Measurements from ENCODE around the gene GOLT1B.

Gene GOLT1B

DNA sequence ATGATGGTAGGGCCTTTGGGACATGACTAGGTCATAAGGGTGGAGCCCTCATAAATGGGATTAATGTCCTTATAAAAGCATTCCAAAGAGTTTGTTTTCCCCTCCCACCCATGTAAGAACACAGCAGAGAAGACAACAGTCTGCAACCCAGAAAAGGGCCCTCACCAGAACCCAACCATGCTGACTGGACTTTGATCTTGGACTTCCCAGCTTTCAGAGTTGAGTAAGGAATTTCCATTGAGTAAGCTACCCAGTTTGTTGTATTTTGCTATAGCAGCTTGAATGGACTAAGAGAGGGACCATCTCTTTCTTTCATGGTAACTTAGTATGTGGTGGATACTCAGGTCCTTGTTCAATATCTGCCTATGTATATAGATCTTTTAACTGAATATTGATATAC, 21.6 kb downstream of the GOLT1B start:
- no peak for DNase-seq (ENCODE audit: low spot score)

- DNase-seq (ENCODE audit: low spot score) = no peak
Measured at GRCh38 chr12:21526053-21526452, 24.5 kb downstream of the GOLT1B start, which contains the start of gene SPX. SPX (plus strand) TSS chr12:21526296; CDS start chr12:21526473, 177 bp downstream.

DNA sequence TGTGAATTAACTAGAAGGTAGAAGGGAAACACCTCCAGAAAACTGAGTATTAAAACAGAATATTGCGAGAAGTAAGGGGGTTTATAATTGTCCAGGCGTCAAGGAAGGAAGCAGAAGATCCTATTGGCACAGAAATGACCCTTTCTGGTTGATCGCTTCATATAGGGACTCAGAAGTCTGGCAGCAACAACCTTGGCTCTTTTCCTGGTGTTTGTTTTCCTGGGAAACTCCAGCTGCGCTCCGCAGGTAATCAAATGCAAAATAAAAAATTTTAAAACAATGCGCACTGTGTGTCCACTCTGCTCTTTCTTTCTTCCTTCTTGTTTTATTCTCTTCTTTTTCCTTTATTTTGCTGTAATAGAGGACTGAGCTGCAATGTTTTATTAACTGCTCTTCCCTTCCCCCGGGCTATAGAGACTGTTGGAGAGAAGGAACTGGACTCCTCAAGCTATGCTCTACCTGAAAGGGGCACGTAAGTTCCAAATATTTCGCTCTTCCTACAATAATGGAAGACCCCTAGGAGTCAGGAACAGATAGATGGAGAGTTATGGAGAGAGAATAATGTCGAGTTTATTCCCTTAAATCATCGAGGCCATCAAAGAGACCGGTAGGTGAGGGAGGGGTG, 25.2 kb downstream of the GOLT1B start:
- no peak for DNase-seq (ENCODE audit: low spot score)

DNA sequence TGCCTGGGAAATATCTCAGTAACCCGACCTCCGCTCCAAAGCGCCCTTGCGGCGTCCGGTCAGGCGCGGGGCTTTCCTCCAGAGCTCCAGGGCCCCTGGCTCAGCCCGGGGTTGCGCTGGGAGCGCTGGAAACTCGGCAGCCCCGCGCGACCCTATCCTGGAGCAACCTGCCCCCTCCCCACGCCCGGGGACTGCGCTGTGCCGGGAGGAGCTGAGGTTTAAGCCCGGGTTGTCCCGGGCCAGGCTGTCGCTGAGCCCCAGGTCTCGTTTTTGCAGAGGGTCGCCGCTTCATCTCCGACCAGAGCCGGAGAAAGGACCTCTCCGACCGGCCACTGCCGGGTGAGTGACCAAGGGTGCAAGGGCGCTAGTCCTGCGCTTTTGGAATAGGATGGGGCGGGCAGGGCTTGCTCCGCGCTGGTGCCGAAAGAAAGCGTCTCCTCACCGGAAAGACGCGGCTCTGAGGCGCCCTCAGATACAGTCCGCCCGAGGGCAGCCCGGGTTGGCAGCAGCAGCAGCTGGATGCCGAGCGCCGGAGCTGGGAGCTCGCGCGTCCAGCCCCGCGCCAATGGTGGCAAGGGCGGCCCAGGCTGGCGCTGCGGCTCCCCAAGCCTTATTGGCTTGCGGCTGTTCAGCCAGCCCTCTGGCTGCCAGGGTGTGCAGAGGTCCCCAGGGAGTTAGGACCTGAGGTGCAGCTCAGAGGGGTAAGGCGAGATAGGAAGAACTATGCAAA, 26.0 kb downstream of the GOLT1B start:
- peak; percentile 45 for DNase-seq (ENCODE audit: low spot score)

- DNase-seq (ENCODE audit: low spot score) = no peak
Measured at GRCh38 chr12:21528953-21529352, 27.4 kb downstream of the GOLT1B start.

- DNase-seq (ENCODE audit: low spot score) = no peak
Measured at GRCh38 chr12:21529456-21529855, 27.9 kb downstream of the GOLT1B start.

DNA sequence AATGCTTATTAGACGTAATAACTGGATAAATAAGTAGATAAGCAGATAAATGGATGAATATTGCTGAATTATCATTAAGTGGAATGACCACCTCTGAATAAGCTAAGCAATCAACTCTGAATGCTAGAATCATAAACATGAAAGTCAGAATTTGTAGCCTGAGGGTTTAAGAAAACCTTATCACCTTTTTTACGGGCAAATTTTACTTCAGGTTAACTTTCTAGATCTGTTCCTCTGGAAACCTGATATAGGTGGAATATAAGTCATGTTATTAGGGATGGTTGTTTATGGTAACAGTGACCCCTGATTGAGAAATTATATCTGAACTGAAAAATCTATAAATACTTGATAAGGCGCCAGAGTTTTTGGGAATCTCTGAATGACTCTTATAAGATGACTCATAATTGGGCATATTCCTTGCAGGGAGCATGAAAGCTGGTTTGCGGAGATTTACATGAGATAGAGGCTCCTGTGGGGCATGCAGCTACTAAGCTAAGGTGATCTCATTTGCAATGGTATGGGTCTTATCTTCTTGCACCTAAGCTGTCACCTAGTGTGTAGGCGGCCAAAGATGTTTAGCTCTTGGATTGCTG, 36.6 kb downstream of the GOLT1B start:
- DNase-seq (ENCODE audit: low spot score) = no peak

GRCh38 chr12:21539797-21540196, 38.2 kb downstream of the GOLT1B start:
- DNase-seq (ENCODE audit: low spot score) = no peak

- DNase-seq (ENCODE audit: low spot score) = no peak
Measured at GRCh38 chr12:21541773-21542172, 40.2 kb downstream of the GOLT1B start.

DNA sequence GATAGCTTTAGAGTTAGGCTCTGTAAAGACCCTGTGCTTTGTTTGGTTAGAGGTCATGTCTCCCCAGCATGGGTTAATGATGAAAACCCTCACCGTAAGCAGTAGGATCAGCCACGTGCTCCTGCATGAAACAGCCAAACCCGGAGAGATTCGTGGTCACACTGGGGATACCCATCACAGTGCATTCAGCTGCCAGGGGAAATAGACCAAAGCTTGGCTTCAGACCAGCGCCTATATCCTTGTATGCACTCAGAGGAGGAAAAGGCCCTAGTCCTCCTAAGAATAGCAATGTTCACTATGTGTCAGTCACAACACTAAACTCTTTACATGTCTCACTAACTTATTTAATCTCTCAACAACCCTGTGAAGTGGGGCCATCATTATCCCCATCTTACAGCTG, 40.8 kb downstream of the GOLT1B start:
- DNase-seq (ENCODE audit: low spot score) = no peak

- no peak for DNase-seq (ENCODE audit: low spot score)
Measured at GRCh38 chr12:21543151-21543550, 41.6 kb downstream of the GOLT1B start.

GRCh38 chr12:21545557-21545956, 44.0 kb downstream of the GOLT1B start:
- no peak for DNase-seq (ENCODE audit: low spot score)

DNA sequence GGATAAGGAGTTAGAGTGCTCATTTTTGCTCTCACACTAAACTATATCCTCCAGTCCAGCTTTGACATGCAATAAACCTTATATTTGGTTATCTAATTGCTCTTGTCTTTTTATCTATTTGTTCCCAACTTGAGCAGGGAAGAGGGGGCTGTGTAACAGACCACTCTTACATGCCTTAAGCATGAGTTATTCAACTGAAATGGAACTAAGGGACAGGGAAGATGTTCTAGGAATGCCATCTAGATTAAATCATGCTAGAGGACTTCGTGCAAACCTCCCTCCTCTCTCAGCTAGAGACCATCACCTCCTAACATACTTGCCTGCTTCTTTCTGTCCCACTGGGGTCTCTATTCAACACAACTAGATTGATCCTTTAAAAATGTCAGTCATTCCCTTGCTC, 45.1 kb downstream of the GOLT1B start:
- no peak for DNase-seq (ENCODE audit: low spot score)

DNA sequence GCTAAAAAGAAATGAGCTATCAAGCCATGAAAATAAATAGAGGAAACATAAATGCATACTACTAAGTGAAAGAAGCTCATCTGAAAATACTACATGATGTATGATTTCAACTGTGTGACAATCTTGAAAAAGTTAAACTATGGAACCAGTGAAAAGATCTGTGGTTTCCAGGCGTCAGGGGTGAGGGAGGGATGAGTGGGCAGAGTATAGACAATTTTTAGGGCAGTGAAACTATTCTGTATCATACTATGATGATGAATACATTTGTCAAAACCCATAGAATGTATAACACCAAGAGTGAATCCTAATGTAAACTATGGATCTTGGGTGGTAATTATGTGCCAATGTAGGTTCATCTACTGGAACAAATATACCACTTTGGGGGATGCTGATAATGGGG, 45.8 kb downstream of the GOLT1B start:
- DNase-seq (ENCODE audit: low spot score) = no peak

DNA sequence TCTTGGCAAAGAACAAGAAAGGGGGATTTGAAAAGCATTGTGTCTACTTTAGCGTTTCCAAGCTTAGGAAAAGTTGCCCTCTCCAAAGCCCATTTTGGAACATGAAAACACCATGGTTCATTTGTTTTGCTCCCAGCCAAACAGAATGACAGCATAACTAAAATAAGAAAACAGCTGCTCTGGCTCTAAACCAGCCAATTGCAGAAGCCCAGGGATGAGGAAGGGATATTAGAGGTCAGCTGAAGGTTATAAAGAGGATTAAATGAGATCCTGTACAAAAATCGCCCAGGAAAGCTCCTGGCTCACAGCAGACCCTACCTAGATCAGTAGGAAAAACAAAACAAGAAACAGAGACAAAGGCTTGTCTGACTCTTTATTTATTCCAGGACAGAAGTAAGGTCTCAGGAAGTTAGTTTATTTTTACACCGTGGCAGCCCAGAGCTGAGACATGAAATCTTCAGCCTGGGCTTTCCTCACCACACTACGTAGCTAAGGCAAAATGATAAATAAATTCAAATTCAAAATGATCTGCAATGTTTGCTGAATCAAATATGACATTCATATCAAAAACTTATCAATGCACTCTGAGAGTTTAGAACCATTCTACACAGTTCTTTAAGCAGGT, 50.4 kb downstream of the GOLT1B start:
- no peak for DNase-seq (ENCODE audit: low spot score)

DNA sequence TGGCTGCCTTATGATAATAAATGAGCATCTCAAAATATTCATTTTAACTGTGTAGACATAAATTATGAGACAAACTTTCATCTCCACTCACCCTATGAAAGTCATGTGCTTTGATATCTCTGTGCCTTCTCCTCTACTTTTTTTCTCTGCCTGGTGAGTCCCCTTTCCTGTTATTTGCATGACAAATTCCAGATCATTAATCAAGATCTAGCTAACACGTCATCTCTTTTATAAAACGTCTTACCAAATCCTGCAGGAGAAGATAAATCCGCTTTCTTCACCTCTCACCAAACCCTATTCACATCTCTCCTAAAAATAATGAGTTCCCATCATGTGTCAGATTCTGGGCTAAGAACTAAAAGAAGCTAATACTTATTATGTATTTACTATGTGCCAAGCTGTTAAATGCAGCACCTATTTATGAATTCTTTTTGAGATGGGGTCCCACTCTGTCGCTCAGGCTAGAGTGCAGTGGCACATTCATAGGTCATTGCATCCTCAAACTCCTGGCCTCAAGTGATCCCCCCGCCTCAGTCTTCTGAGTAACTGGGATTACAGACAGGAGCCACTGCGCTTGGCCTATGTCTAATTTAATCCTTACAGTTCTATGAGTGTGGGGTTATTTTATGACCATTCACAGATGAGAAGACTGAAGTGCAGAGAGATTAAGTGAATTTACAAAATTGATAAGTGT, 51.2 kb downstream of the GOLT1B start:
- DNase-seq (ENCODE audit: low spot score) = no peak

GRCh38 chr12:21553329-21553675, 51.7 kb downstream of the GOLT1B start:
- no peak for DNase-seq (ENCODE audit: low spot score)

- no peak for DNase-seq (ENCODE audit: low spot score)
Measured at GRCh38 chr12:21558100-21558679, 56.6 kb downstream of the GOLT1B start.

DNA sequence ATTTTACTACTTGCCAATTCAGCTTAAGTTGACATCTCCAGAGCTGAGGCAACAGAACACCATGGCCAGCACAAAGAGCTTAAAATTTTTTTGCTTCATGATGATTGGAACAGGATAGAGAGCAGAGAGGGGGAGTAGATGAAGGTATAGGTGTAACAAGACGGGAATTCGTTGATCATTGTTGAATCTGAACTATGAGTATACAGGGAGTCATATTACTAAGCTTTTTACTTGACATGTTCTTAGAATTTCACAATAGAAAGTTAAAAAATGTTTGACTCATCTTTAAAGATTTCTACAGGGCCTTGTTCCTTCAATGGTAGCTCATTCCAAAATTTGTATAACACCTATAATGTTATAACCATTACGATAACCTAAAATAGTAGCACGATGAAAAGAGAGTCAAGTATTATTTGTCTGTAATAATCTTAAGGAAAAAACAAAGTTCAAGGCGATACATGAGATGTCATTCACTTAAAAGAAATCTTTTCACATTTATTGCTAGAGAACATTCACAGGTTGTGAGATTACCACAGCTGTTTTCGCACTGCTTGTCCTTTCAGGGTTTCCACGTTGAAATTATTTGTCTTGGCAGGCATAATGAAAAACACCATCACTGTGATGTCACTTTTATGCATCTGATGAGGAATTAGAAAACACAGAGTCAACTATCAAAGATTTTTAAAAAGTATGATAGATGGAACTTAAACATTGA, 58.4 kb downstream of the GOLT1B start:
- DNase-seq (ENCODE audit: low spot score) = no peak

GRCh38 chr12:21561158-21561557, 59.6 kb downstream of the GOLT1B start:
- DNase-seq (ENCODE audit: low spot score) = no peak

GRCh38 chr12:21562859-21563258, 61.3 kb downstream of the GOLT1B start:
- DNase-seq (ENCODE audit: low spot score) = no peak
